Hematopoietic multipotent progenitor cell treated with erythropoietin and hydrocortisone succinate and interleukin-3 and kit ligand, for 4 days (in vitro differentiated cells): ENCODE measurements around the gene C4orf54.
A peak's percentile ranks its signal among the peaks of the same experiment; 100 is the strongest.

ENCODE experiments used
- DNase-seq: peaks from one replicate; pipeline ENCODE4 v3.0.0-alpha.2; 2015

Gene C4orf54

GRCh38 chr4:99657798-99658197 lies at the start of gene C4orf54:
TSS of gene C4orf54 (minus strand) at chr4:99657828. CDS start at chr4:99654648, 3,180 bp downstream.
- no peak for DNase-seq

- no peak for DNase-seq
Measured at GRCh38 chr4:99705891-99706290, 48.3 kb upstream of the C4orf54 start.

- DNase-seq = no peak
Measured at GRCh38 chr4:99696801-99697200, 39.2 kb upstream of the C4orf54 start.

GRCh38 chr4:99693140-99693539 lies 35.5 kb upstream of the C4orf54 start:
- no peak for DNase-seq

GRCh38 chr4:99690990-99691389 lies 33.4 kb upstream of the C4orf54 start:
- no peak for DNase-seq

GRCh38 chr4:99690472-99690871 lies 32.8 kb upstream of the C4orf54 start:
- DNase-seq = no peak

GRCh38 chr4:99687120-99687519 lies 29.5 kb upstream of the C4orf54 start:
- no peak for DNase-seq

GRCh38 chr4:99685234-99685633 lies 27.6 kb upstream of the C4orf54 start:
- no peak for DNase-seq

GRCh38 chr4:99683895-99684294 lies 26.3 kb upstream of the C4orf54 start:
- DNase-seq = no peak

GRCh38 chr4:99679976-99680375 lies 22.3 kb upstream of the C4orf54 start:
- DNase-seq = no peak

GRCh38 chr4:99679204-99679603 lies 21.6 kb upstream of the C4orf54 start:
- DNase-seq = no peak

GRCh38 chr4:99677161-99677560 lies 19.5 kb upstream of the C4orf54 start:
- no peak for DNase-seq

- peak; percentile 75 for DNase-seq
Measured at GRCh38 chr4:99670409-99671073, 12.9 kb upstream of the C4orf54 start.

GRCh38 chr4:99669084-99669483 lies 11.5 kb upstream of the C4orf54 start:
- no peak for DNase-seq

GRCh38 chr4:99668472-99668871 lies 10.8 kb upstream of the C4orf54 start:
- DNase-seq = no peak

GRCh38 chr4:99665983-99666382 lies 8.4 kb upstream of the C4orf54 start:
- no peak for DNase-seq

GRCh38 chr4:99664716-99665115 lies 7.1 kb upstream of the C4orf54 start:
- no peak for DNase-seq

GRCh38 chr4:99661907-99662306 lies 4.3 kb upstream of the C4orf54 start:
- no peak for DNase-seq

GRCh38 chr4:99658666-99659065 lies 1.0 kb upstream of the C4orf54 start:
- DNase-seq = no peak

- DNase-seq = no peak
Measured at GRCh38 chr4:99655308-99656081, 2.1 kb downstream of the C4orf54 start.

GRCh38 chr4:99654361-99654761 lies 3.3 kb downstream of the C4orf54 start:
- DNase-seq = no peak

GRCh38 chr4:99653916-99654315 lies 3.7 kb downstream of the C4orf54 start:
- no peak for DNase-seq

GRCh38 chr4:99652596-99653436 lies 4.8 kb downstream of the C4orf54 start:
- DNase-seq = no peak
